ENCODE measurements around the gene SYT11. TPM values are rescaled to one million over a fixed set of nuclear protein-coding genes. Genes with fewer than 3 reads are reported as not detected.

The SYT11 gene
- total RNA-seq, 1 experiment from 2014 or later: 6.1 TPM

DNA sequence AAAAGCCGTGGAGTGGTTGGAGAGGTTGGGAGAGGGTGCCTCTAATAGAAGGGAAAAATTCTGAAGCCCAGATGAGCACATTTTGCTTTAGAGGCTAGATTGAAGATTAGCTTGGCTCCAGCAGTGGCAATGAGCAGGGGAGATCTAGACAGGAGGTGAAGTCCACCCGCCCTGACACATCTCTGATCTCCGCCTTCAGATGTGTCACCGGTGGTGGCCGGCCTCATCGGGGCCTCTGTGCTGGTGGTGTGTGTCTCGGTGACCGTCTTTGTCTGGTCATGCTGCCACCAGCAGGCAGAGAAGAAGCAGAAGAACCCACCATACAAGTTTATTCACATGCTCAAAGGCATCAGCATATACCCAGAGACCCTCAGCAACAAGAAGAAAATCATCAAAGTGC lies 8.4 kb downstream of the SYT11 start:
- CTCF ChIA-PET: no interaction called here

GRCh38 chr1:155871390-155871789 lies 12.0 kb downstream of the SYT11 start:
- Mint-ChIP-seq H3K27me3 (ENCODE audit: low read depth) (no peaks in the 10 kb centered on the region), H3K27ac (no peak overlapping the region), H3K4me3 (no peak overlapping the region), H3K36me3 (no peaks in the 10 kb centered on the region), H3K4me1 (no peaks in the 10 kb centered on the region), H3K9me3 (no peaks in the 10 kb centered on the region)
- ChIA-PET CTCF (no interaction called here), POLR2A (no interaction called here)
- TF ChIP-seq JUN (CRISPR knock-in tag; IDR thresholded peaks at IDR 0.05) (no peak), ZNF232 (CRISPR knock-in tag; IDR thresholded peaks at IDR 0.05) (no peak), NR1H2 (CRISPR knock-in tag; IDR thresholded peaks at IDR 0.05) (no peak), CDX4 (CRISPR knock-in tag; IDR thresholded peaks at IDR 0.05; ENCODE audit: borderline replicate concordance) (no peak), HMGA2 (CRISPR knock-in tag; IDR thresholded peaks at IDR 0.05) (no peak), USF1 (CRISPR knock-in tag; IDR thresholded peaks at IDR 0.05) (no peak), PREB (CRISPR knock-in tag; IDR thresholded peaks at IDR 0.05; ENCODE audit: borderline replicate concordance) (no peak), KAT7 (CRISPR knock-in tag; IDR thresholded peaks at IDR 0.05; ENCODE audit: borderline replicate concordance) (no peak), SP1 (CRISPR knock-in tag; conservative IDR thresholded peaks at IDR 0.05) (no peak), RELA (CRISPR knock-in tag; IDR thresholded peaks at IDR 0.05; ENCODE audit: borderline replicate concordance) (no peak), ZBTB21 (CRISPR knock-in tag; IDR thresholded peaks at IDR 0.05; ENCODE audit: borderline replicate concordance) (no peak), SMAD4 (CRISPR knock-in tag; IDR thresholded peaks at IDR 0.05) (no peak), PRRX2 (CRISPR knock-in tag; IDR thresholded peaks at IDR 0.05) (no peak), ATF6 (CRISPR knock-in tag; IDR thresholded peaks at IDR 0.05) (no peak), NFYB (CRISPR knock-in tag; conservative IDR thresholded peaks at IDR 0.05; ENCODE audit: low read depth) (no peak), SOX15 (CRISPR knock-in tag; IDR thresholded peaks at IDR 0.05) (no peak)
- TF ChIP-seq, protein P1, sequence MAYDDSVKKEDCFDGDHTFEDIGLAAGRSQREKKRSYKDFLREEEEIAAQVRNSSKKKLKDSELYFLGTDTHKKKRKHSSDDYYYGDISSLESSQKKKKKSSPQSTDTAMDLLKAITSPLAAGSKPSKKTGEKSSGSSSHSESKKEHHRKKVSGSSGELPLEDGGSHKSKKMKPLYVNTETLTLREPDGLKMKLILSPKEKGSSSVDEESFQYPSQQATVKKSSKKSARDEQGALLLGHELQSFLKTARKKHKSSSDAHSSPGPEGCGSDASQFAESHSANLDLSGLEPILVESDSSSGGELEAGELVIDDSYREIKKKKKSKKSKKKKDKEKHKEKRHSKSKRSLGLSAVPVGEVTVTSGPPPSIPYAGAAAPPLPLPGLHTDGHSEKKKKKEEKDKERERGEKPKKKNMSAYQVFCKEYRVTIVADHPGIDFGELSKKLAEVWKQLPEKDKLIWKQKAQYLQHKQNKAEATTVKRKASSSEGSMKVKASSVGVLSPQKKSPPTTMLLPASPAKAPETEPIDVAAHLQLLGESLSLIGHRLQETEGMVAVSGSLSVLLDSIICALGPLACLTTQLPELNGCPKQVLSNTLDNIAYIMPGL (CRISPR knock-in tag; IDR thresholded peaks at IDR 0.05): no peak
- TF ChIP-seq, protein P2, sequence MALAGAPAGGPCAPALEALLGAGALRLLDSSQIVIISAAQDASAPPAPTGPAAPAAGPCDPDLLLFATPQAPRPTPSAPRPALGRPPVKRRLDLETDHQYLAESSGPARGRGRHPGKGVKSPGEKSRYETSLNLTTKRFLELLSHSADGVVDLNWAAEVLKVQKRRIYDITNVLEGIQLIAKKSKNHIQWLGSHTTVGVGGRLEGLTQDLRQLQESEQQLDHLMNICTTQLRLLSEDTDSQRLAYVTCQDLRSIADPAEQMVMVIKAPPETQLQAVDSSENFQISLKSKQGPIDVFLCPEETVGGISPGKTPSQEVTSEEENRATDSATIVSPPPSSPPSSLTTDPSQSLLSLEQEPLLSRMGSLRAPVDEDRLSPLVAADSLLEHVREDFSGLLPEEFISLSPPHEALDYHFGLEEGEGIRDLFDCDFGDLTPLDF (CRISPR knock-in tag; IDR thresholded peaks at IDR 0.05): no peak
- DNase-seq (ENCODE audit: low spot score): no peak
- no peak for ATAC-seq

More for the DNA sequence above, 8.4 kb downstream of the SYT11 start:
- Mint-ChIP-seq H3K4me1 (no peaks in the 10 kb centered on the region), H3K27ac (no peak overlapping the region), H3K9me3 (no peaks in the 10 kb centered on the region), H3K4me3 (no peak overlapping the region), H3K36me3 (no peaks in the 10 kb centered on the region), H3K27me3 (ENCODE audit: low read depth) (no peaks in the 10 kb centered on the region; the same call in 1 of the 2 replicates)
- no peak for DNase-seq (ENCODE audit: low spot score)
- POLR2A ChIA-PET: no interaction called here
- ATAC-seq: no peak
- TF ChIP-seq, protein P1 (CRISPR knock-in tag; IDR thresholded peaks at IDR 0.05): no peak
- TF ChIP-seq OVOL2 (CRISPR knock-in tag; IDR thresholded peaks at IDR 0.05; ENCODE audit: borderline replicate concordance) (no peak), ETV6 (CRISPR knock-in tag; IDR thresholded peaks at IDR 0.05) (no peak), ATF2 (CRISPR knock-in tag; IDR thresholded peaks at IDR 0.05; ENCODE audit: borderline replicate concordance, low read depth) (no peak), NFATC4 (CRISPR knock-in tag; IDR thresholded peaks at IDR 0.05) (no peak), TEAD1 (CRISPR knock-in tag; IDR thresholded peaks at IDR 0.05) (no peak), KAT7 (CRISPR knock-in tag; IDR thresholded peaks at IDR 0.05; ENCODE audit: borderline replicate concordance) (no peak), ESRRA (CRISPR knock-in tag; IDR thresholded peaks at IDR 0.05; ENCODE audit: borderline replicate concordance) (no peak), ZNF671 (CRISPR knock-in tag; IDR thresholded peaks at IDR 0.05) (no peak)
- TF ChIP-seq, protein P3, sequence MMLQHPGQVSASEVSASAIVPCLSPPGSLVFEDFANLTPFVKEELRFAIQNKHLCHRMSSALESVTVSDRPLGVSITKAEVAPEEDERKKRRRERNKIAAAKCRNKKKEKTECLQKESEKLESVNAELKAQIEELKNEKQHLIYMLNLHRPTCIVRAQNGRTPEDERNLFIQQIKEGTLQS (CRISPR knock-in tag; conservative IDR thresholded peaks at IDR 0.05): no peak
